ENCODE results near the gene LIPM. TPM values are rescaled to one million over a fixed set of nuclear protein-coding genes. Genes with fewer than 3 reads are reported as not detected.

LIPM gene
- total and polyA plus RNA-seq, 2 of the 13 experiments (the other 11 are each of a cell fraction or from before 2014, with no cell fraction given) = not detected

DNA sequence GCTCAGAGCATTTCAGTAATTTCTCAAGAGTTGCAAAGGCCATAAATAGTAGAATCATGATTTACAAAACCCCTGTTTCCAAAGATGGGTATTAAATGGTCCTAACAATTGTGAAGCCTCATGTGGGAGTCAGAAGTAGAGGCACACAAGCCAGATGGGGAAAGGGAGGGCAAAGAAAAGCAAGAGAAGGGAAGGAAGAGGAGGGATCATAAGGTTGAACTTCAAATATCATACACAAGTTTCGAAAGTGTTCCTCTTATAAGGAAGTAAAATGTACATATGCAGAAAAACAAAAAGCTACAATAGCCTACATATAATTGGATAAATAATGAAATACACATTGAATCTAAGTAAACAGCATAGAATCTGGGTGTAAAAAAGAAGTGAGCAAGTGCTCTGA is 36.7 kb upstream of the LIPM start:
- intact Hi-C loops (cut with micrococcal nuclease; ENCODE audit: unreplicated experiment) (no loop called here), in situ Hi-C loops (cut with HindIII; ENCODE audit: extremely low pct_ligation_motif_present, low pct_unique_long_range_greater_than_20kb) (no loop called here)
- Histone ChIP-seq H3K27ac (ENCODE audit: extremely low read length, insufficient read depth, low read length) (no peak overlapping the region), H3K36me3 (replicated peaks in 1 of 2; ENCODE audit: control insufficient read depth in 1 of 2, insufficient read depth in 2 of 2, low read length in 2 of 2) (no peaks in the 10 kb centered on the region), H3K4me1 (ENCODE audit: insufficient read depth, low read length) (no peaks in the 10 kb centered on the region), H3K4me3 (replicated peaks in 1 of 3; ENCODE audit: insufficient read depth in 1 of 3, low read depth in 2 of 3, low read length in 3 of 3) (no peak overlapping the region), H3K9ac (ENCODE audit: insufficient read depth, low read depth, low read length) (no peak overlapping the region), H3K79me2 (ENCODE audit: insufficient read depth, low read length) (no peaks in the 10 kb centered on the region), H2AFZ (ENCODE audit: low read length) (no peak overlapping the region), H3K27me3 (ENCODE audit: control insufficient read depth in 1 of 2, insufficient read depth in 2 of 2, low read length in 2 of 2) (no peaks in the 10 kb centered on the region), H3K4me2 (ENCODE audit: low read depth, low read length) (no peak overlapping the region), H3K9me3 (ENCODE audit: low read length) (no peaks in the 10 kb centered on the region), H4K20me1 (ENCODE audit: insufficient read depth, low read length) (no peaks in the 10 kb centered on the region)
- DNase-seq (ENCODE audit: low spot score) (no peak), ATAC-seq (no peak), FAIRE-seq (no peak)
- no TSS peak for BruUV-seq (replicated peaks)
- TF ChIP-seq TEAD2 (CRISPR knock-in tag; IDR thresholded peaks at IDR 0.05) (no peak), KLF6 (CRISPR knock-in tag; IDR thresholded peaks at IDR 0.05) (no peak), ZFP41 (CRISPR knock-in tag; IDR thresholded peaks at IDR 0.05; ENCODE audit: borderline replicate concordance) (no peak), MXD4 (CRISPR knock-in tag; IDR thresholded peaks at IDR 0.05) (no peak), FOXK1 (CRISPR knock-in tag; IDR thresholded peaks at IDR 0.05; ENCODE audit: borderline replicate concordance, low read depth) (no peak), NFE2L1 (CRISPR knock-in tag; IDR thresholded peaks at IDR 0.05; ENCODE audit: borderline replicate concordance) (no peak), HNF4G (IDR thresholded peaks at IDR 0.05; ENCODE audit: borderline replicate concordance, low read depth, low read length) (no peak), HNF4G (CRISPR knock-in tag; IDR thresholded peaks at IDR 0.05; ENCODE audit: borderline replicate concordance, low read depth) (no peak), PHF8 (CRISPR knock-in tag; IDR thresholded peaks at IDR 0.05) (no peak), NR2C2 (CRISPR knock-in tag; IDR thresholded peaks at IDR 0.05; ENCODE audit: borderline replicate concordance) (no peak), KLF11 (CRISPR knock-in tag; IDR thresholded peaks at IDR 0.05) (no peak), ARNT (IDR thresholded peaks at IDR 0.05) (no peak), ZNF143 (CRISPR knock-in tag; IDR thresholded peaks at IDR 0.05) (no peak), ZNF790 (CRISPR knock-in tag; IDR thresholded peaks at IDR 0.05; ENCODE audit: borderline replicate concordance) (no peak), ZNF282 (IDR thresholded peaks at IDR 0.05; ENCODE audit: partially characterized antibody) (no peak)
- TF ChIP-seq, protein P1, sequence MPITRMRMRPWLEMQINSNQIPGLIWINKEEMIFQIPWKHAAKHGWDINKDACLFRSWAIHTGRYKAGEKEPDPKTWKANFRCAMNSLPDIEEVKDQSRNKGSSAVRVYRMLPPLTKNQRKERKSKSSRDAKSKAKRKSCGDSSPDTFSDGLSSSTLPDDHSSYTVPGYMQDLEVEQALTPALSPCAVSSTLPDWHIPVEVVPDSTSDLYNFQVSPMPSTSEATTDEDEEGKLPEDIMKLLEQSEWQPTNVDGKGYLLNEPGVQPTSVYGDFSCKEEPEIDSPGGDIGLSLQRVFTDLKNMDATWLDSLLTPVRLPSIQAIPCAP (CRISPR knock-in tag; IDR thresholded peaks at IDR 0.05; ENCODE audit: low read depth) = no peak
- TF ChIP-seq, protein P2, sequence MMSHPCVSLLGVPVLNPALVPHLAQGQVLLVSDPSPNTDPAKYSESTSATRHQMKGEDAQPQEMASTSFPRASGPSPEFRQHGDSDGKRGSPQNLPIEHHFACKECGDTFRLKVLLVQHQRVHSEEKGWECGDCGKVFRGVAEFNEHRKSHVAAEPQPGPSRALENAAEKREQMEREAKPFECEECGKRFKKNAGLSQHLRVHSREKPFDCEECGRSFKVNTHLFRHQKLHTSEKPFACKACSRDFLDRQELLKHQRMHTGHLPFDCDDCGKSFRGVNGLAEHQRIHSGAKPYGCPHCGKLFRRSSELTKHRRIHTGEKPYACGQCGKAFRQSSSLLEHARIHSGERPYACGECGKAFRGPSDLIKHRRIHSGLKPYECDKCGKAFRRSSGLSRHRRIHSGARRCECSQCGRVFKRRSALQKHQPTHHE (CRISPR knock-in tag; IDR thresholded peaks at IDR 0.05; ENCODE audit: borderline replicate concordance) = no peak
- TF ChIP-seq, protein P3, sequence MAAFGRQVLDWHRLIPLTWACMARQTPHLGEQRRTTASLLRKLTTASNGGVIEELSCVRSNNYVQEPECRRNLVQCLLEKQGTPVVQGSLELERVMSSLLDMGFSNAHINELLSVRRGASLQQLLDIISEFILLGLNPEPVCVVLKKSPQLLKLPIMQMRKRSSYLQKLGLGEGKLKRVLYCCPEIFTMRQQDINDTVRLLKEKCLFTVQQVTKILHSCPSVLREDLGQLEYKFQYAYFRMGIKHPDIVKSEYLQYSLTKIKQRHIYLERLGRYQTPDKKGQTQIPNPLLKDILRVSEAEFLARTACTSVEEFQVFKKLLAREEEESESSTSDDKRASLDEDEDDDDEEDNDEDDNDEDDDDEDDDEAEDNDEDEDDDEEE (CRISPR knock-in tag; IDR thresholded peaks at IDR 0.05) = no peak
- ChIA-PET POLR2A (no interaction called here), CTCF (ENCODE audit: low intra/inter-chr PET ratio, low total read pairs) (no interaction called here)
- 0% methylated on average over 1 of the region's 1 CpG for WGBS (ENCODE audit: low lambda C conversion rate)
